Neuronal stem cell (in vitro differentiated cells): ENCODE results near the gene CHST11.

ENCODE experiments used
- DNase-seq: peaks from one replicate; pipeline ENCODE4 v3.0.0-alpha.2; 2013; ENCODE audit warnings: low spot score
- H2AFZ ChIP-seq: one replicate; pipeline ENCODE4 v1.6.1; 2013; ENCODE audit warnings: mild to moderate bottlenecking, low read length, inconsistent platforms
- H2AK5ac ChIP-seq: 2 replicates; pipeline ENCODE4 v1.6.1; 2013; ENCODE audit warnings: low read depth, mild to moderate bottlenecking, inconsistent platforms, low read length, moderate library complexity, mixed read lengths
- H2BK120ac ChIP-seq: 2 replicates; pipeline ENCODE4 v1.6.1; 2013; ENCODE audit warnings: low read depth, mild to moderate bottlenecking, inconsistent platforms, low read length, moderate library complexity, mixed read lengths
- H2BK12ac ChIP-seq: one replicate; pipeline ENCODE4 v1.6.1; 2013; ENCODE audit warnings: low read length, inconsistent platforms
- H2BK15ac ChIP-seq: 2 replicates; pipeline ENCODE4 v1.6.1; 2013; ENCODE audit warnings: mild to moderate bottlenecking, low read length, inconsistent platforms, mixed read lengths
- H2BK5ac ChIP-seq: one replicate; pipeline ENCODE4 v1.6.1; 2013; ENCODE audit warnings: inconsistent platforms, mild to moderate bottlenecking, low read length, moderate library complexity
- H3K14ac ChIP-seq: one replicate; pipeline ENCODE4 v1.6.1; 2013; ENCODE audit warnings: low read length, inconsistent platforms
- H3K18ac ChIP-seq: 2 replicates; pipeline ENCODE4 v1.6.1; 2013; ENCODE audit warnings: low read length, inconsistent platforms
- H3K23ac ChIP-seq: 2 replicates; pipeline ENCODE4 v1.6.1; 2013; ENCODE audit warnings: low read depth, mild to moderate bottlenecking, mixed read lengths, low read length, inconsistent platforms; ENCODE audit not compliant: poor library complexity
- H3K27ac ChIP-seq: replicated peaks from 3 replicates; pipeline ENCODE4 v1.5.1; 2013; ENCODE audit warnings: low read length, inconsistent platforms
- H3K27me3 ChIP-seq, 3 experiments: 2 replicates each; pipeline ENCODE4 v1.6.1; 2013; ENCODE audit warnings: low read length in 3 of 3, mild to moderate bottlenecking in 2 of 3, inconsistent platforms in 1 of 3, low read depth in 1 of 3, mixed read lengths in 1 of 3, moderate library complexity in 1 of 3; ENCODE audit not compliant: control insufficient read depth in 3 of 3, insufficient read depth in 3 of 3
- H3K36me3 ChIP-seq, 2 donors: replicated peaks in 1 of 2; 2 replicates each; pipeline ENCODE4 v1.6.1; 2013; ENCODE audit warnings: low read length in 2 of 2; ENCODE audit not compliant: control insufficient read depth in 2 of 2, insufficient read depth in 2 of 2
- H3K4ac ChIP-seq: 2 replicates; pipeline ENCODE4 v1.6.1; 2013; ENCODE audit warnings: inconsistent platforms, mild to moderate bottlenecking, low read length, moderate library complexity
- H3K4me1 ChIP-seq, 2 donors: 1 replicate in 1 of 2; 2 replicates in 1 of 2; pipeline ENCODE4 v1.6.1; 2013; ENCODE audit warnings: low read length in 2 of 2, low read depth in 1 of 2; ENCODE audit not compliant: control insufficient read depth in 2 of 2, insufficient read depth in 1 of 2
- H3K4me2 ChIP-seq: one replicate; pipeline ENCODE4 v1.6.1; 2013; ENCODE audit warnings: mild to moderate bottlenecking, low read length, inconsistent platforms; ENCODE audit not compliant: insufficient read depth, poor library complexity, severe bottlenecking
- H3K4me3 ChIP-seq, 2 donors: 2 replicates each; pipeline ENCODE4 v1.5.1; 2013; ENCODE audit warnings: low read length in 2 of 2, mild to moderate bottlenecking in 2 of 2, inconsistent platforms in 1 of 2, moderate library complexity in 1 of 2
- H3K79me1 ChIP-seq: one replicate; pipeline ENCODE4 v1.6.1; 2013; ENCODE audit warnings: low read depth, mild to moderate bottlenecking, inconsistent platforms, low read length, moderate library complexity
- H3K9ac ChIP-seq: one replicate; pipeline ENCODE4 v1.6.1; 2013; ENCODE audit warnings: mild to moderate bottlenecking, low read depth, low read length, inconsistent platforms; ENCODE audit not compliant: poor library complexity
- H3K9me3 ChIP-seq, 2 donors: replicated peaks in 1 of 2; 2 replicates each; pipeline versions ENCODE3 to v1.6.1; 2013; ENCODE audit warnings: low read length in 2 of 2, mild to moderate bottlenecking in 2 of 2, inconsistent platforms in 1 of 2, low read depth in 1 of 2, mixed read lengths in 1 of 2, moderate library complexity in 1 of 2; ENCODE audit not compliant: control insufficient read depth in 2 of 2, insufficient read depth in 1 of 2
- H4K8ac ChIP-seq: one replicate; pipeline ENCODE4 v1.6.1; 2013; ENCODE audit warnings: low read depth, mild to moderate bottlenecking, inconsistent platforms, low read length, moderate library complexity
- H4K91ac ChIP-seq: one replicate; pipeline ENCODE4 v1.6.1; 2013; ENCODE audit warnings: low read length, low read depth, mild to moderate bottlenecking, inconsistent platforms; ENCODE audit not compliant: poor library complexity
- WGBS, 2 donors: extraction: QIAGEN DNeasy Blood & Tissue Kit; methylation state at CpG; one replicate each; pipeline ENCODE4 v1.1.7; 2013; ENCODE audit warnings: missing lambda C conversion rate in 2 of 2, mixed read lengths in 1 of 2; ENCODE audit not compliant: insufficient read length in 2 of 2, insufficient replicate concordance in 1 of 2; ENCODE audit errors: extremely low coverage in 2 of 2; 5-methylcytosine and 5-hydroxymethylcytosine counted together

Gene CHST11

GRCh38 chr12:104602406-104602805, 145.7 kb downstream of the CHST11 start:
- no peak for DNase-seq
- no peak overlapping the region for H3K18ac ChIP-seq

GRCh38 chr12:104602896-104603295, 146.1 kb downstream of the CHST11 start:
- H3K27ac ChIP-seq: no peak overlapping the region
- no peak overlapping the region for H3K4me2 ChIP-seq
- no peak overlapping the region for H3K4me3 ChIP-seq
- H3K14ac ChIP-seq: no peak overlapping the region
- H3K79me1 ChIP-seq: no peaks in the 10 kb centered on the region
- H3K36me3 ChIP-seq: no peaks in the 10 kb centered on the region
- no peak for DNase-seq
- H3K27me3 ChIP-seq: no peaks in the 10 kb centered on the region
- no peak overlapping the region for H4K91ac ChIP-seq
- no peak overlapping the region for H3K9ac ChIP-seq
- H2BK120ac ChIP-seq: no peak overlapping the region
- H2AFZ ChIP-seq: no peak overlapping the region
- no peak overlapping the region for H2BK5ac ChIP-seq
- no peak overlapping the region for H2BK15ac ChIP-seq
- peaks cover 3 to 14% of the 10 kb centered on the region in 2 donors for H3K9me3 ChIP-seq
- peaks cover 11 to 32% of the 10 kb centered on the region in 2 donors for H3K4me1 ChIP-seq
- no peak overlapping the region for H3K4ac ChIP-seq
- no peak overlapping the region for H4K8ac ChIP-seq
- no peak overlapping the region for H3K18ac ChIP-seq
- H2BK12ac ChIP-seq: no peak overlapping the region
- H3K23ac ChIP-seq: no peak overlapping the region
- WGBS, 2 donors: no CpG with 5 or more reads among the region's 2 CpGs
- H2AK5ac ChIP-seq: no peak overlapping the region

More at GRCh38 chr12:104602406-104602805, 145.7 kb downstream of the CHST11 start:
- Histone ChIP-seq H3K23ac (no peak overlapping the region), H2BK12ac (no peak overlapping the region), H3K27ac (no peak overlapping the region), H3K9ac (no peak overlapping the region), H2BK120ac (no peak overlapping the region), H3K36me3 (no peaks in the 10 kb centered on the region), H2AK5ac (no peak overlapping the region), H3K4me2 (no peak overlapping the region), H2BK15ac (no peak overlapping the region), H3K27me3 (no peaks in the 10 kb centered on the region), H3K9me3 (peaks cover 3 to 14% of the 10 kb centered on the region in 2 donors), H2AFZ (no peak overlapping the region), H4K91ac (no peak overlapping the region), H2BK5ac (no peak overlapping the region), H3K79me1 (no peaks in the 10 kb centered on the region), H3K4me1 (peaks cover 11 to 35% of the 10 kb centered on the region in 2 donors), H3K4ac (no peak overlapping the region), H3K4me3 (no peak overlapping the region), H3K14ac (no peak overlapping the region), H4K8ac (no peak overlapping the region)
- WGBS, 2 donors: no CpG with 5 or more reads among the region's 6 CpGs

DNA sequence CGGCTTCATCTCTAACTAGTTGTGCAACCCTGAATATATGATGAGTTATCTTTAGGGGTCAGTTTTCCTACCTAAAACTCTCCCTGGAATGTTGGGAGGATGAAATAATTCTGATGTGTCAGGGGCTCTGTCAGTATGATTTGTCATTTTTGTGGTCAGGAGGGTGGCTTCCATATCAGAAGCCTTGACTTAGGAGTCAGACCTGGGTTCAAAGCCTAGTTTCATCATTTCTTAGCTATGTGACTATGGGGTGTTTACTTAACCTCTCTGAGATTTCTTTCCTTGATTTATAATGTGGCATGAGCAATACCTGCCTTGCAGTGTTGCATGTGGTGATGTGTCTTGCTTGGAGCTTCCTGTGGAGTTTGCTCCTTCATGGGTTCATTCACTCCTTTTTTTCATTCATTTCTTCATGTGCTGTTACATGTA, 146.8 kb downstream of the CHST11 start:
- WGBS, 2 donors: no CpG with 5 or more reads among the region's 1 CpG
- no peak overlapping the region for H3K27ac ChIP-seq
- H2AFZ ChIP-seq: peak overlapping the region; percentile 25
- H3K9ac ChIP-seq: no peak overlapping the region
- no peaks in the 10 kb centered on the region for H3K27me3 ChIP-seq
- peaks cover 3 to 14% of the 10 kb centered on the region in 2 donors for H3K9me3 ChIP-seq
- H2AK5ac ChIP-seq: no peak overlapping the region
- H2BK5ac ChIP-seq: no peak overlapping the region
- H2BK12ac ChIP-seq: no peak overlapping the region
- no peaks in the 10 kb centered on the region for H3K36me3 ChIP-seq
- H3K79me1 ChIP-seq: no peaks in the 10 kb centered on the region
- H3K18ac ChIP-seq: no peak overlapping the region
- no peak overlapping the region for H2BK15ac ChIP-seq
- H3K4me3 ChIP-seq: no peak overlapping the region
- no peak overlapping the region for H3K23ac ChIP-seq
- no peak for DNase-seq
- H2BK120ac ChIP-seq: no peak overlapping the region
- H3K4ac ChIP-seq: no peak overlapping the region
- no peak overlapping the region for H4K91ac ChIP-seq
- peaks cover 11 to 26% of the 10 kb centered on the region in 2 donors for H3K4me1 ChIP-seq
- no peak overlapping the region for H3K4me2 ChIP-seq
- H3K14ac ChIP-seq: no peak overlapping the region
- H4K8ac ChIP-seq: no peak overlapping the region

DNA sequence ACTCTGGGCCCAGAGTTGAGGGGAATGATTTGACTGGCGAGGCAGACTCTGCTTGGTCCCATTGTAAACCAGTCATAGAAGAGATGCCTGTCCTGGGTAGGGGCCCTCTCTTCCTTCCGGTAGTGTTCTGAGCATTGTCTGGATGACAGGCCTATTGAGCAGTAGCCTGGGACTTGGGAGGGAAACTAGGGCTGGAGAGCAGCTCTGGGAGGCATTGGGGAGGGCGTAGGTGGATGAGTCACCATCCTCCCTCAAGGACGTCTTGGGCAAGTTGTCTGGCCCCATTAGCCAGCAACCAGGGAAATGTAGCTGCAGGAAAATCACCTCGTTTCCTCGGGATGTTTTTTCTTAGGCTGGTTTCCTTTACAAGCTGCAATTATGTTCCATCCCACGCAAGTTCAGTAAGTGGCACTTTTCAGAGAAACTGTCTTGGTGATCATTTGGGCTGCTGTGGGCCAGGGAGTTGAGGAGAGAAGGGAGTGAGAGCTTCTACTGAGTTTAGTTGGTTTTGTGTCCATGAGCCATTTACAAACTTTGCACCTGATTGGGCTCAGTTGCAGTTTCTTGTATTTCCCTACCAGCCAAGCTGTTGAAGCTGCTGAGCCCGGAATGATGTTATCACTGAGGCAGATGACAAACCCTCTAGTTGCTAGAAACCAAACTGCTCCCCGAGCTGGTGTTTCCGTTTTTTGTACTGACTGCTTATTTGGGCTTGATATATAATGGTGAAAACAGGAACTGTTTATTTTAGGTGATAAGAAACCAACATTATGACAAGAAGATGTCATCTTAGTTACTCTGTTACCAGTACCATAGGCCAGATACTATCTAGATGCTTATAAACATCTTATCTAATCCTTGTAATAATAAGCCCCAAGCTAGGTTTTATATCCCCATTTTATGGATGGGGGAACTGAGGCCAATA, 147.6 kb downstream of the CHST11 start:
- Histone ChIP-seq H3K4me2 (no peak overlapping the region), H3K27me3 (no peaks in the 10 kb centered on the region), H2BK120ac (no peak overlapping the region), H3K14ac (no peak overlapping the region), H2AK5ac (no peak overlapping the region), H2BK5ac (no peak overlapping the region), H3K79me1 (no peaks in the 10 kb centered on the region), H3K9me3 (peaks cover 3 to 14% of the 10 kb centered on the region in 2 donors), H4K8ac (no peak overlapping the region), H3K18ac (no peak overlapping the region), H3K36me3 (no peaks in the 10 kb centered on the region), H3K9ac (no peak overlapping the region), H4K91ac (no peak overlapping the region), H2BK15ac (no peak overlapping the region), H2BK12ac (no peak overlapping the region), H3K23ac (no peak overlapping the region), H3K27ac (peak overlapping the region; percentile 50), H3K4me3 (no peak overlapping the region), H2AFZ (peak overlapping the region; percentile 25), H3K4ac (no peak overlapping the region), H3K4me1 (peaks cover 11 to 26% of the 10 kb centered on the region in 2 donors)
- WGBS, 2 donors: no CpG with 5 or more reads among the region's 10 CpGs
- DNase-seq: no peak
